OCI-LY1 (cell line): Measurements from ENCODE around the gene SMYD4.
"Not testable (repeated sequence)": the region's sequence is repeated elsewhere in the genome, so short reads cannot be mapped to it uniquely, and the experiment has no call there.

ENCODE experiments used
- H2AFZ ChIP-seq: fragments of 200-600 bp; sonication (generic), shearing (Covaris generic); 2 replicates; pipeline ENCODE4 v1.6.0; 2014; ENCODE audit warnings: antibody characterized with exemption, mild to moderate bottlenecking, low read length
- H3F3A ChIP-seq: fragments of 200-600 bp; sonication (generic), shearing (Covaris generic); 2 replicates; pipeline ENCODE4 v1.6.0; 2014; ENCODE audit warnings: mild to moderate bottlenecking, antibody characterized with exemption, low read length, moderate library complexity; ENCODE audit not compliant: insufficient read depth
- H3K27ac ChIP-seq: fragments of 200-600 bp; sonication (generic); 2 replicates; pipeline ENCODE4 v1.5.1; 2014; ENCODE audit warnings: low read length, mixed run types, mild to moderate bottlenecking, low read depth; ENCODE audit not compliant: poor library complexity, severe bottlenecking
- H3K27me3 ChIP-seq: fragments of 200-600 bp; sonication (generic); 2 replicates; pipeline ENCODE4 v1.6.0; 2014; ENCODE audit warnings: antibody characterized with exemption, mild to moderate bottlenecking, low read length, moderate library complexity; ENCODE audit not compliant: insufficient read depth
- H3K36me3 ChIP-seq: fragments of 200-600 bp; sonication (generic); 2 replicates; pipeline ENCODE4 v1.6.1; 2014; ENCODE audit warnings: mild to moderate bottlenecking, antibody characterized with exemption, low read length, moderate library complexity, mixed read lengths; ENCODE audit not compliant: insufficient read depth
- H3K4me1 ChIP-seq: fragments of 200-600 bp; sonication (generic); 2 replicates; pipeline ENCODE4 v1.5.1; 2014; ENCODE audit warnings: mild to moderate bottlenecking, low read length, moderate library complexity; ENCODE audit not compliant: insufficient read depth, severe bottlenecking
- H3K4me2 ChIP-seq: fragments of 200-600 bp; sonication (generic), shearing (Covaris generic); 2 replicates; pipeline ENCODE4 v1.6.1; 2014; ENCODE audit warnings: low read length
- H3K4me3 ChIP-seq: fragments of 200-600 bp; sonication (generic); 2 replicates; pipeline ENCODE4 v1.5.1; 2014; ENCODE audit warnings: low read length, low read depth, mild to moderate bottlenecking, mixed read lengths; ENCODE audit not compliant: poor library complexity, severe bottlenecking
- H3K79me2 ChIP-seq: fragments of 200-600 bp; shearing (Covaris generic); 2 replicates; pipeline ENCODE4 v1.6.1; 2016; ENCODE audit warnings: mixed run types, low read length, mixed read lengths; ENCODE audit not compliant: insufficient read depth
- H3K9ac ChIP-seq: fragments of 200-600 bp; sonication (generic), shearing (Covaris generic); 2 replicates; pipeline ENCODE4 v1.6.1; 2014; ENCODE audit warnings: mild to moderate bottlenecking, low read length, mixed read lengths
- H3K9me2 ChIP-seq: fragments of 200-600 bp; sonication (generic), shearing (Covaris generic); 2 replicates; pipeline ENCODE4 v1.6.1; 2014; ENCODE audit warnings: low read depth, mild to moderate bottlenecking, low read length, mixed read lengths
- H3K9me3 ChIP-seq: fragments of 200-600 bp; shearing (Covaris generic); 2 replicates; pipeline ENCODE4 v1.6.1; 2014; ENCODE audit warnings: low read length, mixed read lengths
- H4K20me1 ChIP-seq: fragments of 200-600 bp; sonication (generic), shearing (Covaris generic); 2 replicates; pipeline ENCODE4 v1.6.0; 2016; ENCODE audit warnings: mild to moderate bottlenecking, low read length; ENCODE audit not compliant: insufficient read depth
- CTCF ChIP-seq: fragments of 200-600 bp; sonication (generic), shearing (Covaris generic); IDR thresholded peaks from 2 replicates; pipeline ENCODE4 v1.5.1; 2017; ENCODE audit warnings: mild to moderate bottlenecking, antibody characterized with exemption, low read length, moderate library complexity, mixed read lengths
- EZH2 ChIP-seq: fragments of 200-600 bp; sonication (generic), shearing (Covaris generic); IDR thresholded peaks from 2 replicates; pipeline ENCODE4 v1.8.0; 2017; ENCODE audit warnings: borderline replicate concordance, mixed run types, mild to moderate bottlenecking, antibody characterized with exemption, low read length, moderate library complexity, mixed read lengths

Gene SMYD4

GRCh38 chr17:1802429-1802828 is 27.3 kb downstream of the SMYD4 start:
- Histone ChIP-seq H3K4me2 (no peak overlapping the region), H3K27ac (peak overlapping the region; percentile 39), H2AFZ (no peak overlapping the region), H3K79me2 (no peaks in the 10 kb centered on the region), H3K9me3 (no peaks in the 10 kb centered on the region), H3K27me3 (no peaks in the 10 kb centered on the region), H3F3A (no peaks in the 10 kb centered on the region), H3K4me3 (no peak overlapping the region), H3K9ac (no peak overlapping the region), H3K4me1 (peaks cover 8% of the 10 kb centered on the region), H4K20me1 (no peaks in the 10 kb centered on the region), H3K36me3 (peaks cover 67% of the 10 kb centered on the region), H3K9me2 (no peaks in the 10 kb centered on the region)
- TF ChIP-seq CTCF (no peak), EZH2 (no peak)

- TF ChIP-seq CTCF = no peak
- Histone ChIP-seq H3K4me1 (peaks cover 8% of the 10 kb centered on the region), H3K9me3 (no peaks in the 10 kb centered on the region), H3K4me3 (no peak overlapping the region), H3K9me2 (no peaks in the 10 kb centered on the region), H2AFZ (no peak overlapping the region), H3K36me3 (peaks cover 76% of the 10 kb centered on the region), H4K20me1 (no peaks in the 10 kb centered on the region), H3K4me2 (no peak overlapping the region), H3K79me2 (no peaks in the 10 kb centered on the region), H3K27me3 (no peaks in the 10 kb centered on the region), H3K9ac (no peak overlapping the region), H3K27ac (no peak overlapping the region), H3F3A (no peaks in the 10 kb centered on the region)
Observed at GRCh38 chr17:1800712-1801111, 29.0 kb downstream of the SMYD4 start.

GRCh38 chr17:1800240-1800639 is 29.5 kb downstream of the SMYD4 start:
- Histone ChIP-seq H3K36me3 (peaks cover 76% of the 10 kb centered on the region), H3K79me2 (no peaks in the 10 kb centered on the region), H3K4me3 (no peak overlapping the region), H3K9me3 (no peaks in the 10 kb centered on the region), H3F3A (no peaks in the 10 kb centered on the region), H3K9ac (no peak overlapping the region), H3K4me1 (peaks cover 8% of the 10 kb centered on the region), H4K20me1 (no peaks in the 10 kb centered on the region), H2AFZ (no peak overlapping the region), H3K27ac (no peak overlapping the region), H3K4me2 (no peak overlapping the region), H3K27me3 (no peaks in the 10 kb centered on the region), H3K9me2 (no peaks in the 10 kb centered on the region)
- TF ChIP-seq CTCF (no peak), EZH2 (no peak)

GRCh38 chr17:1797846-1798245 is 31.9 kb downstream of the SMYD4 start:
- not testable (repeated sequence) for H3K4me1 ChIP-seq, H3K4me3 ChIP-seq, H3K9ac ChIP-seq, H3K27ac ChIP-seq, H3F3A ChIP-seq, H3K4me2 ChIP-seq, H3K9me2 ChIP-seq, H3K9me3 ChIP-seq, H2AFZ ChIP-seq, H4K20me1 ChIP-seq, H3K27me3 ChIP-seq
- H3K79me2 ChIP-seq = peaks cover 13% of the 10 kb centered on the region; the same call in 1 of the 2 replicates
- H3K36me3 ChIP-seq = peaks cover 67% of the 10 kb centered on the region
